Caco-2 (cell line): ENCODE measurements around the gene PIK3CG. TPM values are rescaled to one million over a fixed set of nuclear protein-coding genes. Genes with fewer than 3 reads are reported as not detected.

Experiments
- BruUV-seq: library from RNA; stranded (reverse); fragments of 400-500 nt; replicated peaks from 2 replicates; lab custom pipeline; 2021; lab: Mats Ljungman, UMichigan
- CTCF ChIA-PET: fragments of 300-600 bp; sonication (Branson Sonifier 250); formaldehyde crosslinking; loops from one replicate; lab custom pipeline; 2022; ENCODE audit warnings: antibody characterized with exemption; lab: Charles Lee
- POLR2A ChIA-PET: fragments of 300-600 bp; sonication (Branson Sonifier 250); formaldehyde crosslinking; loops from one replicate; lab custom pipeline; 2022; ENCODE audit warnings: antibody characterized with exemption; lab: Charles Lee
- DNase-seq, 2 experiments: peaks; one replicate each; pipeline versions ENCODE4 v3.0.0 to v3.0.0-alpha.2; 2020 to 2022
- H3K27me3 ChIP-seq: replicated peaks from 2 replicates; pipeline ENCODE4 v1.6.0; 2011; ENCODE audit warnings: low read length; ENCODE audit not compliant: control insufficient read depth, insufficient read depth
- H3K36me3 ChIP-seq: 2 replicates; pipeline ENCODE4 v1.5.1; 2011; ENCODE audit warnings: low read length; ENCODE audit not compliant: control insufficient read depth, insufficient read depth
- H3K4me1 ChIP-seq: fragments of 250-450 bp; sonication (Bioruptor Pico); 2 replicates; pipeline ENCODE4 v1.5.1; 2020; ENCODE audit warnings: mild to moderate bottlenecking
- H3K4me3 ChIP-seq: 2 replicates; pipeline ENCODE4 v1.5.1; 2011; ENCODE audit warnings: low read depth, mild to moderate bottlenecking, control low read depth, low read length
- H3K9me3 ChIP-seq: fragments of 250-450 bp; sonication (Bioruptor Pico); 2 replicates; pipeline ENCODE4 v1.5.1; 2020; ENCODE audit warnings: mild to moderate bottlenecking, moderate library complexity
- H3K27ac Mint-ChIP-seq: one replicate; pipeline ENCODE4 v1.8.0; 2022; ENCODE audit warnings: mixed read lengths; ENCODE audit not compliant: unreplicated experiment
- H3K27me3 Mint-ChIP-seq: one replicate; pipeline ENCODE4 v1.8.0; 2022; ENCODE audit warnings: mixed read lengths; ENCODE audit not compliant: insufficient read depth, unreplicated experiment
- H3K36me3 Mint-ChIP-seq: one replicate; pipeline ENCODE4 v1.8.0; 2022; ENCODE audit warnings: mild to moderate bottlenecking, mixed read lengths; ENCODE audit not compliant: insufficient read depth, unreplicated experiment
- H3K4me1 Mint-ChIP-seq: one replicate; pipeline ENCODE4 v1.8.0; 2022; ENCODE audit warnings: low read depth, mixed read lengths; ENCODE audit not compliant: unreplicated experiment
- H3K4me3 Mint-ChIP-seq: one replicate; pipeline ENCODE4 v1.8.0; 2022; ENCODE audit warnings: mild to moderate bottlenecking, moderate library complexity, mixed read lengths; ENCODE audit not compliant: unreplicated experiment
- H3K9me3 Mint-ChIP-seq: one replicate; pipeline ENCODE4 v1.8.0; 2022; ENCODE audit warnings: mixed read lengths; ENCODE audit not compliant: unreplicated experiment
- CTCF ChIP-seq, 2 experiments: fragments of 200-600 bp in 1 of 2; IDR thresholded peaks; 1 replicate in 1 of 2; 2 replicates in 1 of 2; pipeline versions ENCODE4 v1.5.1 to v1.8.0; 2011 to 2022; ENCODE audit warnings: antibody characterized with exemption in 1 of 2, control low read depth in 1 of 2, inconsistent platforms in 1 of 2, low read depth in 1 of 2, low read length in 1 of 2, mild to moderate bottlenecking in 1 of 2, moderate library complexity in 1 of 2; ENCODE audit not compliant: insufficient read depth in 1 of 2, severe bottlenecking in 1 of 2, unreplicated experiment in 1 of 2
- intact Hi-C: fragments of 100-400 bp; cut with micrococcal nuclease; formaldehyde crosslinking; loops from one replicate; pipeline ENCODE4 v1.10.0; 2022; ENCODE audit not compliant: unreplicated experiment
- total RNA-seq: library from RNA; stranded (reverse); gene quantifications from 2 replicates; pipeline ENCODE4 v1.2.3, GENCODE V29; 2022

Gene PIK3CG
- total RNA-seq, 1 experiment from 2014 or later, result not detected

- no peaks in the 10 kb centered on the region for H3K36me3 Mint-ChIP-seq
- H3K36me3 ChIP-seq, result no peaks in the 10 kb centered on the region
- no peak overlapping the region for H3K4me3 ChIP-seq
- no peaks in the 10 kb centered on the region for H3K9me3 ChIP-seq
- H3K27me3 ChIP-seq, result no peaks in the 10 kb centered on the region; the same call in 1 of the 2 replicates
- H3K9me3 Mint-ChIP-seq, result no peaks in the 10 kb centered on the region
- TF ChIP-seq CTCF (IDR thresholded peaks at IDR 0.05; ENCODE audit: insufficient read depth in 1 of 2, low read depth in 1 of 2, low read length in 1 of 2, severe bottlenecking in 1 of 2, unreplicated experiment in 1 of 2), result no peak
- no peaks in the 10 kb centered on the region for H3K4me1 Mint-ChIP-seq
- peaks cover 17% of the 10 kb centered on the region for H3K27me3 Mint-ChIP-seq
- intact Hi-C loops, result no loop called here
- H3K27ac Mint-ChIP-seq, result no peak overlapping the region
- ChIA-PET POLR2A (no interaction called here), CTCF (no interaction called here)
- no peaks in the 10 kb centered on the region for H3K4me1 ChIP-seq
- BruUV-seq, result no TSS peak
- H3K4me3 Mint-ChIP-seq, result no peak overlapping the region
- DNase-seq, result no peak
Observed at GRCh38 chr7:106888204-106888603, 23.1 kb downstream of the PIK3CG start.

DNA sequence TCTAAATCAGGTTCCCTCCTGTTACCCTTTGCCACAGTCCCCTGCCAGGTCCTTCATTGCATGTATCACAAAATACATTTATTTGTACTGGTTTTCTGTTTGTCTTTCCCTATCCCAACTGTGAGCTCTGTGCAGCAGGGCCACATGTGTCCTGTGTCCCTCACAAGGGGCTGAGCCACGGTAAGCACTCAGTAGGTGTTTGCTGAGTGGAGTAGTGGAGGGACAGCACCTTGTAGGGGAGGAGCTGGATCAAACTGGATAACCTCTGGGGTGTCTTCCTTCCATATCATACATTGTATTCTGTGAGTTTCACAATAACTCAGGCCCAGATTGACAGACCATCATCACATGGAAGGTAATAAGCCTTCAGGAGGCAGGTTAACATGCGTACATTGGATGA is 25.9 kb downstream of the PIK3CG start:
- ChIA-PET POLR2A (no interaction called here), CTCF (no interaction called here)
- Histone ChIP-seq H3K9me3 (no peaks in the 10 kb centered on the region), H3K36me3 (no peaks in the 10 kb centered on the region), H3K4me3 (no peak overlapping the region), H3K27me3 (no peaks in the 10 kb centered on the region; the same call in 1 of the 2 replicates), H3K4me1 (no peaks in the 10 kb centered on the region)
- H3K27ac Mint-ChIP-seq, result no peak overlapping the region
- no peak overlapping the region for H3K4me3 Mint-ChIP-seq
- intact Hi-C loops, result no loop called here
- no TSS peak for BruUV-seq
- no peaks in the 10 kb centered on the region for H3K9me3 Mint-ChIP-seq
- TF ChIP-seq CTCF (IDR thresholded peaks at IDR 0.05; ENCODE audit: insufficient read depth in 1 of 2, low read depth in 1 of 2, low read length in 1 of 2, severe bottlenecking in 1 of 2, unreplicated experiment in 1 of 2), result no peak
- H3K36me3 Mint-ChIP-seq, result no peaks in the 10 kb centered on the region
- DNase-seq, result no peak
- H3K27me3 Mint-ChIP-seq, result peaks cover 8% of the 10 kb centered on the region
- H3K4me1 Mint-ChIP-seq, result no peaks in the 10 kb centered on the region

DNA sequence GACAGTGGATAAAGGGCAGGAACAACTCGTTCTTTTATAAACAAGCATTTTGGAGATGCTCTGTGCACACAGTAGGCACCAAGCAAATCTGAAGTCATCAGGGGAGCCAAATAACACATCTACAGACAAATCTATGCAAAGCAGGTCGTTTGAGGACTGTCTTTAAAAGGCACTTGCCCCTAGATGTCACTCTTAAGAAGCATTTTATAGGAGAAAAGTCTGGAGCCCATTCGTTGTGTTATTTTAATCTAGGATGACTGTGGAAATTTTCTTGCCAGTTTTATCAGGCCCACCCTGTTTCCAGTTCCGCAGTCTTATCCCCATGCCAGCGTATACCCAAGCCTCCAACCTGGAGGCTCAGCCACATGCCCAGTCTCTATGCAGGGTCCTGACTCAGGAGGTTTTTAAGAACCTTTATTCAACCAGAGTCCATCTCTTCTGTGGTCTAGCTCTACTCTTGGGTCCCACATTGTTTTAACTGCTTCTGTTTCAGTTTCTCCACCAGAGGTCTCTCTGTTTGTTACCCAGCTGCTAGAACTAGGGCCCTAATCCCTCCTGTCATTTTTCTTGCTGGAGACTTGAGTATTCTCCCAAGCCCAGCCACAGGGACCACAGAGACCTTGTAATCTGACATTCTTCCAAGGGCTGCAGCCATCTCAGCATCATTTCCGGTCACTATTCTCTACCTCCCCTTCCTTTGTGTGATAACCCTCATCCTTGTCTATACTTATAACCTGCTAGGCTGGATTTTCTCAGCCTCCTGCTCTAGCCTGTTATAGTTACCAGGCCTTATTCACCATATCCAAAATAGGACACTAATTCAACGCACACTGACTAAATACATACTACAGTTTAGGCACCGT is 26.7 kb downstream of the PIK3CG start:
- Mint-ChIP-seq H3K4me1 (no peaks in the 10 kb centered on the region), H3K36me3 (no peaks in the 10 kb centered on the region), H3K27ac (no peak overlapping the region), H3K4me3 (no peak overlapping the region), H3K27me3 (peaks cover 8% of the 10 kb centered on the region), H3K9me3 (no peaks in the 10 kb centered on the region)
- Histone ChIP-seq H3K4me1 (no peaks in the 10 kb centered on the region), H3K27me3 (no peaks in the 10 kb centered on the region; the same call in 1 of the 2 replicates), H3K9me3 (no peaks in the 10 kb centered on the region), H3K4me3 (no peak overlapping the region), H3K36me3 (no peaks in the 10 kb centered on the region)
- POLR2A ChIA-PET, result no interaction called here
- intact Hi-C loops, result no loop called here
- BruUV-seq, result no TSS peak
- DNase-seq, result no peak
- CTCF ChIA-PET, result no interaction called here
- peak; percentile 6 to 17 for TF ChIP-seq CTCF (IDR thresholded peaks at IDR 0.05; ENCODE audit: insufficient read depth in 1 of 2, low read depth in 1 of 2, low read length in 1 of 2, severe bottlenecking in 1 of 2, unreplicated experiment in 1 of 2)
